Measurements from ENCODE around the gene GPR37L1. TPM values are rescaled to one million over a fixed set of nuclear protein-coding genes. Genes with fewer than 3 reads are reported as not detected.

GPR37L1 gene
- total RNA-seq, 4 donors from 2014 or later = 0.09 TPM; not detected in 3

DNA sequence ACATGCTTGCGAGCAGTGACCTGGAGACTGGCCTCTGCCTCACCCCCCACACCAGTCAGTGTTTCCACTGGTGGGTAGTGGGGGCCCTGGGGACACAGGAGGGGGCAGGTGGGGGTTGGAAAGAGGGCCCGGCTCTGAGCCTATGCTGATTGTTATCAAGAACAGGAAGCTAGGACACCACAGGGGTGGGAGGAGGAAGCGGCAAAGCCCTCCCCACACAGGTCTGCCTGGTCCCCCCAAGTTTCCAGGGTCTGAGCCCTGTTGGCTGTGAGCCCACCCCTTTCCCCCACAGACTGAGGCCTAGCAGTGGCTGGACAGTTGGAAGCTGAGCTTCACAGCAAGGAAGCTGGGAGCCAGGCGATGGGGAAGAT is 39.3 kb downstream of the GPR37L1 start:
- Histone ChIP-seq H3K36me3 (no peaks in the 10 kb centered on the region), H3K9me3 (no peaks in the 10 kb centered on the region), H3K4me3 (no peak overlapping the region), H3K27ac (peak overlapping the region; percentile 61 to 80 (median 64)), H3K4me1 (peaks cover 0 to 41% (median 0%) of the 10 kb centered on the region in 3 donors), H3K27me3 (peaks cover 0 to 6% (median 0%) of the 10 kb centered on the region in 4 donors)
- WGBS, 2 donors = 72 to 100% methylated on average over 1 to 4 of the region's 4 CpGs
- TF ChIP-seq, protein P1, sequence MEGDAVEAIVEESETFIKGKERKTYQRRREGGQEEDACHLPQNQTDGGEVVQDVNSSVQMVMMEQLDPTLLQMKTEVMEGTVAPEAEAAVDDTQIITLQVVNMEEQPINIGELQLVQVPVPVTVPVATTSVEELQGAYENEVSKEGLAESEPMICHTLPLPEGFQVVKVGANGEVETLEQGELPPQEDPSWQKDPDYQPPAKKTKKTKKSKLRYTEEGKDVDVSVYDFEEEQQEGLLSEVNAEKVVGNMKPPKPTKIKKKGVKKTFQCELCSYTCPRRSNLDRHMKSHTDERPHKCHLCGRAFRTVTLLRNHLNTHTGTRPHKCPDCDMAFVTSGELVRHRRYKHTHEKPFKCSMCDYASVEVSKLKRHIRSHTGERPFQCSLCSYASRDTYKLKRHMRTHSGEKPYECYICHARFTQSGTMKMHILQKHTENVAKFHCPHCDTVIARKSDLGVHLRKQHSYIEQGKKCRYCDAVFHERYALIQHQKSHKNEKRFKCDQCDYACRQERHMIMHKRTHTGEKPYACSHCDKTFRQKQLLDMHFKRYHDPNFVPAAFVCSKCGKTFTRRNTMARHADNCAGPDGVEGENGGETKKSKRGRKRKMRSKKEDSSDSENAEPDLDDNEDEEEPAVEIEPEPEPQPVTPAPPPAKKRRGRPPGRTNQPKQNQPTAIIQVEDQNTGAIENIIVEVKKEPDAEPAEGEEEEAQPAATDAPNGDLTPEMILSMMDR (IDR thresholded peaks at IDR 0.05) = no peak
- no peak for TF ChIP-seq POLR2A (IDR thresholded peaks at IDR 0.05)
- no peak for DNase-seq
- intact Hi-C loops (cut with DNase I) = no loop called here

DNA sequence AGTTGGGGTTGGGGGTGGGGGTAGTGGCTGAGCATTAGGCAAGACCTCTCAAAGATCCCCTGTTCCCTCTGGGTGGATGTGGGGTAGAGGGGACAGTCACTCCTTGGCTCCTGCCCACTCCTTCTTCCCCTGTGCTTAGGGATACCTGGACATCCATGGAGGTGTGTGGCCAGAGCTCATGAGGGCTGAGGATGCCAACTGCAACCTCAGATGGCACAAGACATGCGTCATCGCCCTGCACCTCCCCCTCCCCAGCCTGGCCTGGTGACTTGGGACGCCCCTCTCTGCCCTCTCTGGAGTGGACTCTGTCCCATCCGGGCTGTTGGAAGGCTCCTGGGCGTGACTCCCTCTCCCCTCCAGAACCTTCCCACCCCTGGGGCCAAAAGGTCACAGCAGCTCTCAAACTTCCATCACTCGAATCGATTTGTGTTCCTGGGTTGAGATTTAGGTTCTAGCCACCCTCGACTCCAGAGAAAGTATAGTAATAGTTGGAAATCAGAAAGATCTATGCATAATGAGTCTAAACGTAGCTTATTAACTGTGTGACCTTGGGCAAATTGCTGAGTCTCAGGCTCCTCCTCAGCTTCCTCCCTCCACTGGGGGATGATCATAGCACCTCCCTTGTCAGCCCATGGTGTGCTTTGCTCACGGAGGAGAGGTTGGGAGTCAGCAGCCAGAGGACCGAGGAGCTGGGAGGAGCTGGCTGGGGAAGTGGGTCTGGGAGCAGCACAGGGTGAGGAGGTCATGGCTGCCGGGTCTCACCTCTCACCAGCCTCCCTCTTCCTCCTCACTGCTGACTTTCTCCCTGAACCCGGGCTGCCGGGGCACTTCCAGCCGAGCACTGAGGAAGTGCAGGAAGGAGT is 39.9 kb downstream of the GPR37L1 start:
- H3K4me1 ChIP-seq = peaks cover 0 to 44% (median 0%) of the 10 kb centered on the region in 3 donors
- H3K27me3 ChIP-seq = peaks cover 0 to 6% (median 0%) of the 10 kb centered on the region in 4 donors
- 50 to 69% methylated on average over 1 to 11 of the region's 15 CpGs for WGBS, 2 donors
- no peak for TF ChIP-seq POLR2A (IDR thresholded peaks at IDR 0.05)
- TF ChIP-seq, protein P1 (IDR thresholded peaks at IDR 0.05) = no peak
- H3K27ac ChIP-seq = peak overlapping the region; percentile 61 to 80 (median 64)
- no peaks in the 10 kb centered on the region for H3K36me3 ChIP-seq
- DNase-seq = no peak
- H3K9me3 ChIP-seq = no peaks in the 10 kb centered on the region
- intact Hi-C loops (cut with DNase I) = no loop called here
- peak overlapping the region in 1 of 4 donors; percentile 8 for H3K4me3 ChIP-seq

DNA sequence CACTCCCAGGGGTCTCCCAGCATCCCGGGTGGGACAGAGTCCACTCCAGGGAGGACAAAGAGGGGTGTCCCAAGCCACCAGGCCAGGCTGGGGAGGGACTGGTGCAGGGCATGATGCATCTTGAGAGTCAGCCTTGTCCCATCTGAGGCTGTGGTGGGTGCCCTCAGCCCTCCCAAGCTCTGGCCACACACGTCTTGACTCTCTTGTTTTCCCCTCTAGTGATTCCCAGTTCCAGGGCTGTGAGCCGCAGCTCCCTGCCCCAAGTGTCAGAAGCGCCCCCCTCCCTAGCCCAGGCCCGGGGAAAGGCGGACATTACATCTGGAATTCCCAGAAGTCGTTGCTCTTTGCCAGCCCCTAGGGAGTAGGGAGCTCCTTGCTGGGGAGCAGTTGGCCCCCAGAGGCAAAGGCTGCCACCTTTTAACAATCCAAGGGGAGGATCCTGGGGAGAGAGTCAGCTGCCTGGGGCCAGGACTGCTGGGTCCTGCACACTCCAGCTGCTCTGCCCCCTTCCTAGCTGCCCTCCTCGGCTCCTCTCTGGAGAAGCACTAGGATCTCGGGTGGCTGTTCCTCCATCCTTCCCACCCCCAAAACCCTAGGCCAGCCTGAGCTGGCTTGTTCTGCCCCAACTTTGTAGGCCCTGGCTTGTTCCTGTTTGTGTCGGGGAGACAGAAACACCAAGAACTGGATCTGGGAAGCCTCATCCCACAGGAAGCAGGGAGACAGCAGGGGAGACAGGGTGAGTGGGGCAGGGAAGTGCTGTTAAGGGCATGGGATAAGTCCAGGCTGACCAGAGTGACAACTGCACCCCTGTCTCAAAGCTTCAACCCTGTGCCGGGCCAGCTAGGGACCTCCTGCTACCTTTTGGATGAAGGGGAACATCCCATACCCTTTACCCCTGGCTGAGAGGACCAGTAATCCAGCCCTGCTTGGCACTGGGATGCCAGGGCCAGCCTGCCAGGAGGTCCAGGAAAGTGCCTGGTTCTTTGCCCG is 40.9 kb downstream of the GPR37L1 start:
- intact Hi-C loops (cut with DNase I) = no loop called here
- Histone ChIP-seq H3K4me1 (peaks cover 0 to 54% (median 0%) of the 10 kb centered on the region in 3 donors), H3K27ac (peak overlapping the region in 3 of 4 donors; percentile 61 to 80 (median 64)), H3K27me3 (peaks cover 0 to 9% (median 0%) of the 10 kb centered on the region in 4 donors), H3K9me3 (no peaks in the 10 kb centered on the region), H3K4me3 (peak overlapping the region in 1 of 4 donors; percentile 8), H3K36me3 (no peaks in the 10 kb centered on the region)
- no peak for DNase-seq
- WGBS, 2 donors = 58 to 80% methylated on average over 1 to 4 of the region's 12 CpGs
- TF ChIP-seq, protein P1 (IDR thresholded peaks at IDR 0.05) = no peak
- no peak for TF ChIP-seq POLR2A (IDR thresholded peaks at IDR 0.05)

DNA sequence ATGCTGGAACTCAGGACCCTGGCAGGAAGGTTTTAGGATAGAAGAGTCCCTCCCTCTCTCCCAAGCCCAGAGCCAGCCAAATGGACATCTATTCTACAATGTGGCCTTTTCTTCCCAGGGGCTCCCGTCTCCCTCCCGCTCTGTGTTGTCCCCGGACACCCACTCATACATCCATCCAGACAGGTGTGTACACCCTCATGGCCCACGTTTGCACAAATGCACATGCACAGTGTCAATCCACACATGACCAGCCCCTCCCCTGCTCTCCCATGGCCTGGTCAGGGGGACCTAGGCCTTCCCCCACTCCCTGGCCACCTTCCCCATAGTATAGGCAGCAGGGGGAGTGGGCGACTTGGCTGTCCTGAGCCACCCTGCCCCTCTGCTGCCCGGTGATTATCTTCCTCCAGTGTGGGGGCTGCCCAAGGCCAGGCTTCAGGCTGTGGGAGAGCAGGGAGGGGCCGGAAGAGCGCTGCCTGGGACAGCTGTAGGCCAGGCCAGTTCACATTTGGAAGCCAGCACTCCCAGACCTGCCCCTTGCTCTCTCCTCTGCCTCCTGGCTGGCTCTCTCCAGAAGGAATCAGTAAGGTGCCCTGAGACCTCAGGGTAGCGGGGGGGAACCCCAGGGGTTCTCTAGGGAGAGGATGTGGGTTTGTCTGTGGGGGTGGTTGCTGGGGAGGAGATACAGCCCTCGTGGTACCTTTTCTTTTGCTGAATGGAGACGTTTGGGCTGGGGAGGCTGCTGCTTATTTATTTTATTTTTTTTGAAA is 41.7 kb downstream of the GPR37L1 start:
- H3K27ac ChIP-seq = no peak overlapping the region
- H3K4me3 ChIP-seq = no peak overlapping the region
- WGBS, 2 donors = 49 to 66% methylated on average over 4 to 7 of the region's 11 CpGs
- DNase-seq = no peak
- no peaks in the 10 kb centered on the region for H3K9me3 ChIP-seq
- intact Hi-C loops (cut with DNase I) = no loop called here
- H3K4me1 ChIP-seq = peaks cover 0 to 54% (median 0%) of the 10 kb centered on the region in 3 donors
- TF ChIP-seq, protein P1 (IDR thresholded peaks at IDR 0.05) = no peak
- no peaks in the 10 kb centered on the region for H3K36me3 ChIP-seq
- H3K27me3 ChIP-seq = peaks cover 0 to 12% (median 0%) of the 10 kb centered on the region in 4 donors

Data from esophagus squamous epithelium (tissue), 5 donors.